Measurements from ENCODE around the gene NKAIN1.

- no peak for TF ChIP-seq CTCF (conservative IDR thresholded peaks at IDR 0.05; ENCODE audit: low read length)
- TF ChIP-seq EZH2phosphoT487 (IDR thresholded peaks at IDR 0.05; ENCODE audit: borderline replicate concordance, low read depth, low read length): no peak
These were observed 5.5 kb downstream of the NKAIN1 start for GRCh38 chr1:31234123-31234708.

All from OCI-LY7 (cell line).